ENCODE results near the gene HEATR5A. TPM values are rescaled to one million over a fixed set of nuclear protein-coding genes. Genes with fewer than 3 reads are reported as not detected.

HEATR5A gene
- total and polyA plus RNA-seq, 9 donors = 9.5 to 26.0 (median 13.2) TPM

DNA sequence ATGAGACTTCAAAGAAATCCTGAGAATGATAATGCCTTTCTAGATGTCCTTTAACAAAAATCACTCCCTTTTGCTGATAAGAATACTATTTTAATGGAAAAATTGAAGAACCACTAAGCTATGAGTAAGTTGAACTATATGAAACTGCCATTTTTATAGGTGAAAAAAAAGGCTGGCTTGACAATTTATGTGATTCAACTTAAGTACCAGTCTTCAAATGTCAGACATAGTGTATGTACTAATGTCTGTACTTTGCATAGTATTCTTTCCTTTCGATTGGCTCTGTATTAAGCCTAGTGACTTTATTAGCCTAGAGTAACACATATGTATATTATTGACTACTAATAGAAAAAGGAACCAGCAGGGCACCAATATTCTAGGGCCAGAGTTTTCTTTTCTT is 11.9 kb downstream of the HEATR5A start:
- no peak for DNase-seq
- no peaks in the 10 kb centered on the region for H3K9me3 ChIP-seq (replicated peaks; ENCODE audit: control insufficient read depth, low read depth, low read length)
- no peaks in the 10 kb centered on the region for H3K36me3 ChIP-seq (ENCODE audit: control insufficient read depth, insufficient read depth, low read length)
- WGBS (ENCODE audit: insufficient coverage) = no CpG with 5 or more reads among the region's 1 CpG
- H3K27me3 ChIP-seq (ENCODE audit: control insufficient read depth, insufficient read depth, low read length) = no peaks in the 10 kb centered on the region
- no peaks in the 10 kb centered on the region for H3K4me1 ChIP-seq (ENCODE audit: control insufficient read depth, insufficient read depth, low read length)
- no peak overlapping the region for H3K27ac ChIP-seq (ENCODE audit: low read length)
- no peak overlapping the region for H3K4me3 ChIP-seq (ENCODE audit: low read length)

DNA sequence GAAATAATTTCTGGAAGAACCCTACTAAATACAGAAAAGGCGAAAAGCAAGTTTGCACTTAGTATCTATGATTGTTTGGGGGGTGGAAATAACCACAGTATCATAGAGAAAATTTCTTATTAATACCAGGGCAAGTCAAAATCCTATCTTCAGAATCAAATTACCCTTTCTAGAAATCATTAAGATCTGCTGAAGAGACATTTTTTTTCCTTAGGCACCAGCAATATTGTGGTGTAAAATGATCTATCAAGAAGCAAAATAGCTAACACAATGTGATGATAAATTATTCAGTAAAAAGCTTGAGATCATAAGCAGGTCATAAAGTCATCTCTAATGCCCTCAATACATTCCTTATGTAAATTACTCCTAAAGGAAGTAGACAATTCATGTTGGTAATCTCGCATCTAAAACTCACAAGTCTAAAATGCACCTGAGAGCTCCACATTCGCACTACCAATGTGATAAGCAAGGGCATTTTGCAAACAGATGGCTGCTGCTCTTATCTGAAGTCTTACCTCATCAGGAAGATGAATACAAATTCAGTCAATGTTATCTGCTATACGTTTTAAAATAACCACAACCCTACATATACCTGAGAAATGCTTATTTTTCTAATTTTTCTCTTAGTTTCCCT is 14.6 kb downstream of the HEATR5A start:
- Histone ChIP-seq H3K9me3 (replicated peaks; ENCODE audit: control insufficient read depth, low read depth, low read length) (no peaks in the 10 kb centered on the region), H3K27me3 (ENCODE audit: control insufficient read depth, insufficient read depth, low read length) (no peaks in the 10 kb centered on the region), H3K27ac (ENCODE audit: low read length) (no peak overlapping the region), H3K4me1 (ENCODE audit: control insufficient read depth, insufficient read depth, low read length) (no peaks in the 10 kb centered on the region), H3K36me3 (ENCODE audit: control insufficient read depth, insufficient read depth, low read length) (peaks cover 6% of the 10 kb centered on the region), H3K4me3 (ENCODE audit: low read length) (no peak overlapping the region)
- no peak for DNase-seq
- WGBS (ENCODE audit: insufficient coverage) = no CpG with 5 or more reads among the region's 4 CpGs

DNA sequence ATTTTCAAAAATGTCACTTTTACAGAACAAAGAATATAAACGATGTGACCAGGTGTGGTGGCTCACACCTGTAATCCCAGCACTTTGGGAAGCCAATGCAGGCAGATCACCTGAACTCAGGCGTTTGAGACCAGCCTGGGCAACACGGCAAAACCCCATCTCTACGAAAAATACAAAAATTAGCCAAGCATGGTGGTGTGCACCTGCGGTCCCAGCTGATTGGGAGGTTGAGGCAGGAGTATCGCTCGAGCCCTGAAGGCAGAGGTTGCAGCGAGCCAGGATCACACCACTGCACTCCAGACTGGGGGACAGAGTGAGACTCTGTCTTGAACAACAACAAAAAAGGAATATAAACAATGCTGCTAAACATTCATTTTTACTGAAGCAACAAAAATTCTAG is 15.2 kb downstream of the HEATR5A start:
- DNase-seq = no peak
- Histone ChIP-seq H3K27ac (ENCODE audit: low read length) (no peak overlapping the region), H3K36me3 (ENCODE audit: control insufficient read depth, insufficient read depth, low read length) (peaks cover 6% of the 10 kb centered on the region), H3K27me3 (ENCODE audit: control insufficient read depth, insufficient read depth, low read length) (no peaks in the 10 kb centered on the region), H3K9me3 (replicated peaks; ENCODE audit: control insufficient read depth, low read depth, low read length) (no peaks in the 10 kb centered on the region), H3K4me3 (ENCODE audit: low read length) (no peak overlapping the region), H3K4me1 (ENCODE audit: control insufficient read depth, insufficient read depth, low read length) (no peaks in the 10 kb centered on the region)
- WGBS (ENCODE audit: insufficient coverage) = 100% methylated on average over 2 of the region's 8 CpGs

DNA sequence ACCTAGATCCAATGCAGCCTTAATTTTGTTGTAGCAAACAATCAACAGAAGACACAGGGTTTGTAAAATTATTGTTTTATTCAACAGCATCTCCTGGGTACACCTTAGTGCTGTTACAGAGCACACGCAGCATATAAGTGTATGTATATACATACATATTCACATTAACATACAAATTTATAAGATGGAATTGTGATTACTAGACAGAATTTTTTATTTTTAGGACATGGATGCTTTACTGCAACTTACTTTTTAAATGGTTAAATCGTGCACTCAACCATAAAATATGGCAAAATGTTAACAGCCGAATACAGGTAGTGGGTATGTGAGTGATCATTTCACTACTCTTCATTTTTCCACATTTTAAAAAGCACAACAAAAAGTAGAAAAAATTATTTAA is 16.6 kb downstream of the HEATR5A start:
- Histone ChIP-seq H3K27me3 (ENCODE audit: control insufficient read depth, insufficient read depth, low read length) (no peaks in the 10 kb centered on the region), H3K36me3 (ENCODE audit: control insufficient read depth, insufficient read depth, low read length) (peaks cover 6% of the 10 kb centered on the region), H3K4me3 (ENCODE audit: low read length) (no peak overlapping the region), H3K4me1 (ENCODE audit: control insufficient read depth, insufficient read depth, low read length) (no peaks in the 10 kb centered on the region), H3K27ac (ENCODE audit: low read length) (no peak overlapping the region), H3K9me3 (replicated peaks; ENCODE audit: control insufficient read depth, low read depth, low read length) (no peaks in the 10 kb centered on the region)
- WGBS (ENCODE audit: insufficient coverage) = no CpG with 5 or more reads among the region's 3 CpGs
- DNase-seq = no peak

DNA sequence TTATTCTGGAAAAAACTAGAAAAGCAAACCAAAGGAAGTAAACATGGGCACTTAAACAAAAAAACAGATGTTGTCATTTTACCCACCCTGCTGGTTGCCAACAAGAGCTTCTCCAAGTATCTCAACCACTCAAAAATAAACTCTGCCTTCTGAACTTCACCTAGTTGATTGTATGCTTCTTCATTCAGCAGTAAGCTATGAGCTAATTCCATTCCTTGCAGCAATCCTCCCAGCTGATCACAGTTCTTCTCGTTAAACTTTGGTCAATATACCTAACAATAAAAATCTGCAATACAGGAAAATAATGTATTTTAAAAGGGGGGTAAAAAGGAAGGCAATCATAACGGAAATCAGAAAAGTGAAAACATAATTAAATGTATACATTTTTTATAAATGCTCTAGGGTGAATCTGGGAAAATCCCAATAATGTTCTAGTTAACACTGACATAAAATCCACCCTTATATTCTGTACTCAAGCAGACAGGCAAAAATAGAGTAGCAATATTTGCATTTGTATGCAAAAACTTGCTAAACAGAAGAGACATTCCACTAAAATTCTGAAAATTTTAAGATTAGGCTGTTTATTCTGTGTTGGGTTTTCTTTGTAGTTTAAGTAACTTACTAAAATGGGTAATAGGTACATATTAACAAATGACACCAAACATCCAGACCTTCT is 17.4 kb downstream of the HEATR5A start:
- no peak for DNase-seq
- no peaks in the 10 kb centered on the region for H3K4me1 ChIP-seq (ENCODE audit: control insufficient read depth, insufficient read depth, low read length)
- H3K27ac ChIP-seq (ENCODE audit: low read length) = no peak overlapping the region
- no peaks in the 10 kb centered on the region for H3K27me3 ChIP-seq (ENCODE audit: control insufficient read depth, insufficient read depth, low read length)
- WGBS (ENCODE audit: insufficient coverage) = no CpG with 5 or more reads among the region's 2 CpGs
- H3K36me3 ChIP-seq (ENCODE audit: control insufficient read depth, insufficient read depth, low read length) = peaks cover 8% of the 10 kb centered on the region
- H3K9me3 ChIP-seq (replicated peaks; ENCODE audit: control insufficient read depth, low read depth, low read length) = no peaks in the 10 kb centered on the region
- H3K4me3 ChIP-seq (ENCODE audit: low read length) = no peak overlapping the region

DNA sequence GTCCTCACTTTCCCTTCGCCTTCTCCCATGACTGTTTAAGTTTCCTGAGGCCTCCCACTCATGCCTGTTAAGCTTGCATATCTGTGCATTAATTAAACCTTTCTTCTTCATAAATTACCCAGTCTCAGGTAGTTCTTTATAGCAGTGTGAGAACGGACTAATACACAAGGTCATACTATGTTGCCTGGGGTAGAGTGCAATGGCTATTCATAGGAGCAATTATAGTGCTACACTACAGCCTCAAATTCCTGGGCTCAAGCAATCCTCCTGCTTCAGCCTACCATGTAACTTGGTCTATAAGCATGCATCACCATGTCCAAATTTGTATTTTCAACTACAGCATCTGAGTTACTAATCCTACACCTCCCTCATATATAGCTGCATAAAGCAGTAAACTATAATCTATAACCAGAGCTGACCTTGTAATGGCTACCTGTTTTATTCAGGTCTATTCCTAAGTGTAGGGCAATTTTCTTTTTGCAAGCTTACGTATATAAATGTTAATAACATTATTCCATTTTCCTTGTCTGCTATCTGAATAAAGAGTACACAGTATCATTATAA is 18.9 kb downstream of the HEATR5A start:
- Histone ChIP-seq H3K27me3 (ENCODE audit: control insufficient read depth, insufficient read depth, low read length) (no peaks in the 10 kb centered on the region), H3K9me3 (replicated peaks; ENCODE audit: control insufficient read depth, low read depth, low read length) (no peaks in the 10 kb centered on the region), H3K4me1 (ENCODE audit: control insufficient read depth, insufficient read depth, low read length) (no peaks in the 10 kb centered on the region), H3K36me3 (ENCODE audit: control insufficient read depth, insufficient read depth, low read length) (peaks cover 11% of the 10 kb centered on the region), H3K4me3 (ENCODE audit: low read length) (no peak overlapping the region), H3K27ac (ENCODE audit: low read length) (no peak overlapping the region)
- DNase-seq = no peak
- WGBS (ENCODE audit: insufficient coverage) = no CpG with 5 or more reads among the region's 3 CpGs

DNA sequence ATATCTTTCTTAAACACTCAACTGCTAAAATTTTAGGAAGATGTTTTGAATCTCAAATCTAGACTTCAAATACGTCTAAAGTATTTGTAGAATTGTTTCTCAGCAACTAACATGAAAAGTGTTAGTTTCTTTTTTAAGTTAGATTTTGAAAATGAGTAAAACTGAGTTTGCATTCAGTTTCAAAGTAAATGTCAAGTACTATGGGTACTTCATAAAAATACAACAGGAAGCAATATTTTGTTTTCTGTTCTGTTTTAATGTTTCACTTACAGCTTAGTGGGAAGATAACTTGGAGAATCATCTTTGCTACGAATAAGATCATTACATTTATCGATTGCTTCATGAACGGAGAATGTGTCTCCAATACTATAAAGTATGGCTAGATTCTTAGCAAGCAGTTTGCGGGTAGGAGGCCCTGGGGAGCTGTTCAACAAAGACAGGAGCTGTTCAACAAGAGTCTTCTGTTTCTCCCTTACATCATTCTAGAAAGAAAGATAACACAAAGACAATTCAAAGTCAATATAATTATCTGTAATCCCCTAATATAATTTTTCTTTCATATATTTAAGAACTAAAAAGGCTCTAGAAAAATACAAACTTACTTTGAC is 20.2 kb downstream of the HEATR5A start:
- H3K4me1 ChIP-seq (ENCODE audit: control insufficient read depth, insufficient read depth, low read length) = no peaks in the 10 kb centered on the region
- no peaks in the 10 kb centered on the region for H3K9me3 ChIP-seq (replicated peaks; ENCODE audit: control insufficient read depth, low read depth, low read length)
- H3K27me3 ChIP-seq (ENCODE audit: control insufficient read depth, insufficient read depth, low read length) = no peaks in the 10 kb centered on the region
- no CpG with 5 or more reads among the region's 5 CpGs for WGBS (ENCODE audit: insufficient coverage)
- DNase-seq = no peak
- peaks cover 14% of the 10 kb centered on the region for H3K36me3 ChIP-seq (ENCODE audit: control insufficient read depth, insufficient read depth, low read length)
- no peak overlapping the region for H3K27ac ChIP-seq (ENCODE audit: low read length)
- H3K4me3 ChIP-seq (ENCODE audit: low read length) = no peak overlapping the region

DNA sequence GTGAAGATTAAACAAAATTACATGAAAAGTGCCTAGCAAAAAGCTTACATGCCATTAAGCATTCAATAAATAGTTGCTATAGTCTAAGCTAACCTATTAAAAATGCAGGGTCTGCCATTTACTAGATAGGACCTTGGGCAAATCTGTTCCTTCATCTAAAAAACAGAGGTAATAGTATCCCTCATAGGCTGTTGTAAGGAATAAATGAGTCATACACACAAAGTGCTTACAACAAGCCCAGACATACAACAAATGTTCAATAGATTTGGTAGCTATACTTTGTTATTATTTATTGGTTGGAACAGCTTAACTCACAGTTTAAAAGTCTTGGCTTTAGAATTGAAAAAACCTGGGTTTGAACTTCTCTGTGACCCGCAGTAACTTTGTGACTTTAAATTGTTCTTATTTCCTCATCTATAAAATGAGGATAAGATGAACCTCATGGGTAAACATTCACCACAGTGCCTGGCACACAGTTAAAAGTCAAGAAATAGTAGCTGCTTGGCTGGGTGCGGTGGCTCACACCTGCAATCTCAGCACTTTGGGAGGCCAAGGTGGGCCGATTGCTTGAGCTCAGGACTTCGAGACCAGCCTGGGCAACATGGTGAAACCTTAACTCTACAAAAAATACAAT is 24.7 kb downstream of the HEATR5A start:
- no peak for DNase-seq
- H3K4me1 ChIP-seq (ENCODE audit: control insufficient read depth, insufficient read depth, low read length) = no peaks in the 10 kb centered on the region
- no peaks in the 10 kb centered on the region for H3K27me3 ChIP-seq (ENCODE audit: control insufficient read depth, insufficient read depth, low read length)
- peaks cover 22% of the 10 kb centered on the region for H3K36me3 ChIP-seq (ENCODE audit: control insufficient read depth, insufficient read depth, low read length)
- H3K27ac ChIP-seq (ENCODE audit: low read length) = no peak overlapping the region
- no CpG with 5 or more reads among the region's 4 CpGs for WGBS (ENCODE audit: insufficient coverage)
- no peak overlapping the region for H3K4me3 ChIP-seq (ENCODE audit: low read length)
- no peaks in the 10 kb centered on the region for H3K9me3 ChIP-seq (replicated peaks; ENCODE audit: control insufficient read depth, low read depth, low read length)

DNA sequence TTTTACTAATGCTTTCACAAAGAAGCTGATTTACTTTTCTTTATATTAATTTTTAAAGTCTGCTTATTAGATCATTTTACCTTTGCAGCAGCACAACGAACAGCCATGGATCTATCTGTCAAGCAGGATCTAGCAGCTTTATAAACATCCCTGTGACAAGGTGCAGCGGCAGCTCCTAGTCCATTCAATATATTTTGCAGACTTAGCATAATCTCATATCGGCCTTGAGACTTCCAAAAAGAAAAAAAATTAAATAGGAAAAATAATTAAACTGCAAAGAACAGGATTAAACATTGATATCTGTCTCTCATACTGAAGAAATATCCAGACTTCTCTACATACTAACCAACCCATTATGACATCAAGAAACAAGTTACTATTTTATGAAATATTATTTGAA is 25.2 kb downstream of the HEATR5A start:
- no CpG with 5 or more reads among the region's 3 CpGs for WGBS (ENCODE audit: insufficient coverage)
- no peak for DNase-seq
- no peaks in the 10 kb centered on the region for H3K27me3 ChIP-seq (ENCODE audit: control insufficient read depth, insufficient read depth, low read length)
- H3K9me3 ChIP-seq (replicated peaks; ENCODE audit: control insufficient read depth, low read depth, low read length) = no peaks in the 10 kb centered on the region
- H3K4me1 ChIP-seq (ENCODE audit: control insufficient read depth, insufficient read depth, low read length) = no peaks in the 10 kb centered on the region
- no peak overlapping the region for H3K4me3 ChIP-seq (ENCODE audit: low read length)
- H3K27ac ChIP-seq (ENCODE audit: low read length) = no peak overlapping the region
- H3K36me3 ChIP-seq (ENCODE audit: control insufficient read depth, insufficient read depth, low read length) = peaks cover 22% of the 10 kb centered on the region

DNA sequence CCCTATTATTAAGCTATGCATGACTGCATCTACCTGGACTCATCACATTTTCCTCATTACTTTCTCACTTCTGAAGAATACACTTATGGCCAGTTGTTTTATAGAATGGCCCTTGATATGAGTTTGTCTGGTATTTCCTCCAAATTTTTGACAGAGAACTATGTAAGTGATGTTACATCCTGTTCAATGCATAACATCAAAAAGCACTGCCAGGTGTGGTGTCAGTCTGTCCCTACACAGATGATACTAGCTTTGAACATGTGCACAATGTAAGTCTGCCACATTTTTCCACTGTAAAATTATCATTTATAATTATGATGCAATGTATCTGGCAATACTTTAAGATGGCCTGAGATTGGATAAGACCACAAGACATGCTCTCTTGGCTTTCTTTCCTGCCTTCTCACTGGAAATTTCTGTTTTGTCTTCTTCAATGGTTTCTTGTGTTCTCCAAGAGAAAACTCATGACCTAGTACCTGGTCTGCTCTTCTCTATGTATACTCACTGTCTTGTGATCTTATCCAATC is 28.3 kb downstream of the HEATR5A start:
- Histone ChIP-seq H3K36me3 (ENCODE audit: control insufficient read depth, insufficient read depth, low read length) (peaks cover 17% of the 10 kb centered on the region), H3K9me3 (replicated peaks; ENCODE audit: control insufficient read depth, low read depth, low read length) (no peaks in the 10 kb centered on the region), H3K4me3 (ENCODE audit: low read length) (no peak overlapping the region), H3K27ac (ENCODE audit: low read length) (no peak overlapping the region), H3K27me3 (ENCODE audit: control insufficient read depth, insufficient read depth, low read length) (no peaks in the 10 kb centered on the region), H3K4me1 (ENCODE audit: control insufficient read depth, insufficient read depth, low read length) (no peaks in the 10 kb centered on the region)
- no peak for DNase-seq
